H9 (cell line): ENCODE measurements around the gene S1PR5. TPM values are rescaled to one million over a fixed set of nuclear protein-coding genes. Genes with fewer than 3 reads are reported as not detected.
"Not testable (repeated sequence)": the region's sequence is repeated elsewhere in the genome, so short reads cannot be mapped to it uniquely, and the experiment has no call there.

Source experiments
- DNase-seq: peaks from one replicate; pipeline ENCODE4 v3.0.0-alpha.2; 2017
- H2AFZ ChIP-seq: one replicate; pipeline ENCODE4 v1.6.1; 2013; ENCODE audit warnings: mild to moderate bottlenecking, low read length, control low read depth, moderate library complexity
- H2AK5ac ChIP-seq: 2 replicates; pipeline ENCODE4 v1.6.1; 2013; ENCODE audit warnings: low read length, control low read depth, mixed read lengths; ENCODE audit not compliant: insufficient read length
- H2BK120ac ChIP-seq: one replicate; pipeline ENCODE4 v1.6.1; 2013; ENCODE audit warnings: low read depth, mild to moderate bottlenecking, low read length, control low read depth, inconsistent platforms; ENCODE audit not compliant: poor library complexity, severe bottlenecking
- H2BK12ac ChIP-seq: 2 replicates; pipeline ENCODE4 v1.6.1; 2013; ENCODE audit warnings: low read length, control low read depth, mixed read lengths, low read depth; ENCODE audit not compliant: insufficient read length
- H2BK15ac ChIP-seq: 2 replicates; pipeline ENCODE4 v1.6.1; 2013; ENCODE audit warnings: low read depth, low read length, control low read depth
- H2BK20ac ChIP-seq: one replicate; pipeline ENCODE4 v1.6.1; 2013; ENCODE audit warnings: low read depth, mild to moderate bottlenecking, low read length, control low read depth, inconsistent platforms; ENCODE audit not compliant: poor library complexity, severe bottlenecking
- H2BK5ac ChIP-seq: 2 replicates; pipeline ENCODE4 v1.6.1; 2013; ENCODE audit warnings: low read length, control low read depth, mixed read lengths; ENCODE audit not compliant: insufficient read length
- H3K14ac ChIP-seq: 2 replicates; pipeline ENCODE4 v1.6.1; 2013; ENCODE audit warnings: low read length, control low read depth; ENCODE audit not compliant: insufficient read depth
- H3K18ac ChIP-seq: 2 replicates; pipeline ENCODE4 v1.6.1; 2013; ENCODE audit warnings: low read depth, mild to moderate bottlenecking, mixed read lengths, low read length, control low read depth; ENCODE audit not compliant: insufficient read length
- H3K23ac ChIP-seq: 2 replicates; pipeline ENCODE4 v1.6.1; 2013; ENCODE audit warnings: low read length, control low read depth, mixed read lengths, low read depth; ENCODE audit not compliant: insufficient read length
- H3K23me2 ChIP-seq: 2 replicates; pipeline ENCODE4 v1.6.1; 2013; ENCODE audit warnings: low read depth, mild to moderate bottlenecking, mixed read lengths, low read length, control low read depth; ENCODE audit not compliant: insufficient read length, poor library complexity, severe bottlenecking
- H3K27ac ChIP-seq: 2 replicates; pipeline ENCODE4 v1.5.1; 2013; ENCODE audit warnings: low read length, control low read depth, mixed read lengths, low read depth; ENCODE audit not compliant: insufficient read length
- H3K27me3 ChIP-seq: 2 replicates; pipeline ENCODE4 v1.6.1; 2013; ENCODE audit warnings: low read length, control low read depth, inconsistent platforms; ENCODE audit not compliant: insufficient read depth
- H3K4ac ChIP-seq: 2 replicates; pipeline ENCODE4 v1.6.1; 2013; ENCODE audit warnings: low read depth, mild to moderate bottlenecking, control low read depth, inconsistent platforms, low read length, moderate library complexity
- H3K4me1 ChIP-seq: 2 replicates; pipeline ENCODE4 v1.6.1; 2013; ENCODE audit warnings: low read length, control low read depth, inconsistent platforms; ENCODE audit not compliant: insufficient read depth
- H3K4me2 ChIP-seq: 2 replicates; pipeline ENCODE4 v1.6.1; 2013; ENCODE audit warnings: low read length, control low read depth, mixed read lengths; ENCODE audit not compliant: insufficient read length, insufficient read depth
- H3K56ac ChIP-seq: 2 replicates; pipeline ENCODE4 v1.6.1; 2013; ENCODE audit warnings: low read depth, mild to moderate bottlenecking, mixed read lengths, low read length, control low read depth; ENCODE audit not compliant: insufficient read length
- H3K79me1 ChIP-seq: 2 replicates; pipeline ENCODE4 v1.6.1; 2013; ENCODE audit warnings: low read depth, mild to moderate bottlenecking, moderate library complexity, low read length, control low read depth, inconsistent platforms; ENCODE audit not compliant: insufficient read depth, poor library complexity, severe bottlenecking
- H3K79me2 ChIP-seq: 2 replicates; pipeline ENCODE4 v1.6.1; 2013; ENCODE audit warnings: low read length, control low read depth, inconsistent platforms; ENCODE audit not compliant: insufficient read depth
- H3K9ac ChIP-seq: 2 replicates; pipeline ENCODE4 v1.6.1; 2013; ENCODE audit warnings: low read length, control low read depth, mixed read lengths; ENCODE audit not compliant: insufficient read length; ENCODE audit errors: extremely low read depth
- H3K9me3 ChIP-seq: one replicate; pipeline ENCODE4 v1.6.1; 2013; ENCODE audit warnings: low read depth, low read length, inconsistent platforms; ENCODE audit not compliant: control insufficient read depth
- H3T11ph ChIP-seq: one replicate; pipeline ENCODE4 v1.6.1; 2013; ENCODE audit warnings: mild to moderate bottlenecking, low read length, control low read depth, inconsistent platforms
- H4K20me1 ChIP-seq: one replicate; pipeline ENCODE4 v1.6.1; 2013; ENCODE audit not compliant: control insufficient read depth, insufficient read length, insufficient read depth
- H4K5ac ChIP-seq: 2 replicates; pipeline ENCODE4 v1.6.1; 2013; ENCODE audit warnings: low read depth, mild to moderate bottlenecking, mixed read lengths, low read length, control low read depth; ENCODE audit not compliant: insufficient read length
- H4K8ac ChIP-seq: replicated peaks from 2 replicates; pipeline ENCODE4 v1.6.1; 2013; ENCODE audit warnings: low read length, control low read depth, mixed read lengths, low read depth; ENCODE audit not compliant: insufficient read length
- H4K91ac ChIP-seq: 2 replicates; pipeline ENCODE4 v1.6.1; 2013; ENCODE audit warnings: low read depth, mild to moderate bottlenecking, moderate library complexity, mixed read lengths, low read length, control low read depth; ENCODE audit not compliant: insufficient read length
- H3K27ac Mint-ChIP-seq, 3 experiments: 2 replicates in 2 of 3; 3 replicates in 1 of 3; pipeline ENCODE4 v1.8.0; 2020 to 2021; ENCODE audit warnings: mixed read lengths in 3 of 3, mild to moderate bottlenecking in 1 of 3, moderate library complexity in 1 of 3
- H3K27me3 Mint-ChIP-seq: 2 replicates; pipeline ENCODE4 v1.8.0; 2021; ENCODE audit warnings: low read depth, mild to moderate bottlenecking, moderate library complexity, mixed read lengths
- H3K36me3 Mint-ChIP-seq, 3 experiments: 2 replicates in 2 of 3; 3 replicates in 1 of 3; pipeline ENCODE4 v1.8.0; 2020 to 2021; ENCODE audit warnings: low read depth in 3 of 3, mixed read lengths in 3 of 3; ENCODE audit not compliant: insufficient read depth in 1 of 3
- H3K4me1 Mint-ChIP-seq, 2 experiments: 2 replicates each; pipeline ENCODE4 v1.8.0; 2020; ENCODE audit warnings: mixed read lengths in 2 of 2
- H3K4me3 Mint-ChIP-seq, 2 experiments: 2 replicates in 1 of 2; 3 replicates in 1 of 2; pipeline ENCODE4 v1.8.0; 2020 to 2021; ENCODE audit warnings: mild to moderate bottlenecking in 2 of 2, mixed read lengths in 2 of 2, moderate library complexity in 1 of 2
- H3K9me3 Mint-ChIP-seq, 2 experiments: 2 replicates in 1 of 2; 3 replicates in 1 of 2; pipeline ENCODE4 v1.8.0; 2020; ENCODE audit warnings: mild to moderate bottlenecking in 2 of 2, mixed read lengths in 2 of 2, moderate library complexity in 1 of 2
- CTCF ChIP-seq: fragments of 200-600 bp; sonication (generic); conservative IDR thresholded peaks from 3 replicates; pipeline ENCODE4 v1.8.0; 2021; ENCODE audit warnings: antibody characterized with exemption, mild to moderate bottlenecking
- WGBS: extraction: QIAGEN DNeasy Blood & Tissue Kit; methylation state at CpG from one replicate; pipeline ENCODE4 v1.1.7; 2013; ENCODE audit warnings: missing lambda C conversion rate, low lambda C conversion rate, mixed read lengths; ENCODE audit not compliant: insufficient read length; ENCODE audit errors: extremely low coverage; 5-methylcytosine and 5-hydroxymethylcytosine counted together
- total RNA-seq: library from RNA; stranded (reverse); gene quantifications from 2 replicates; pipeline ENCODE4 v1.2.1, GENCODE V29; 2021

The S1PR5 gene
- total RNA-seq, 1 experiment from 2014 or later: 8.1 TPM

DNA sequence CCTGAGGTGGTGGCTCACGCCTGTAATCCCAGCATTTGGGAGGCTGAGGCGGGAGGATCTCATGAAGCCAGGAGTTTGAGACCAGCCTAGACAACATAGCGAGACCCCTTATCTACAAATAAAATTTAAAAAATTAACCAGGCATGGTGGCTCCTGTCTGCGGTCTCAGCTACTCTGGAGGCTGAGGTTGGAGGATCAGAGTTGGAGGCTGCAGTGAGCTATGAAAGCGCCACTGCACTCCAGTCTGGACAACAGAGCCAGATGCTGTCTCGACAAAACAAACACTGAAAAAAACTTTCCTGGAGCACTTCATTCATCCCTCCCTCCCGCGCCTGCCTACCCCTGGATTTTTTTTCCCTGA, 25.8 kb upstream of the S1PR5 start:
- H3K9ac ChIP-seq: no peak overlapping the region
- Mint-ChIP-seq H3K9me3 (no peaks in the 10 kb centered on the region), H3K36me3 (peaks cover 0 to 9% (median 8%) of the 10 kb centered on the region in 3 experiments; a peak in 3 of 7 replicates), H3K27ac (peak overlapping the region in 2 of 3 experiments; percentile 74 to 95; a peak in 4 of 7 replicates), H3K27me3 (peaks cover 8% of the 10 kb centered on the region), H3K4me1 (peaks cover 4 to 12% of the 10 kb centered on the region in 2 experiments), H3K4me3 (peak overlapping the region; percentile 69 to 86)
- no peaks in the 10 kb centered on the region for H4K20me1 ChIP-seq
- no peaks in the 10 kb centered on the region for H3K9me3 ChIP-seq
- H4K8ac ChIP-seq: no peak overlapping the region
- H4K91ac ChIP-seq: no peak overlapping the region
- H3K4me1 ChIP-seq: no peaks in the 10 kb centered on the region
- TF ChIP-seq CTCF: no peak
- no peak overlapping the region for H3K23ac ChIP-seq
- no peak overlapping the region for H3K56ac ChIP-seq
- no peak overlapping the region for H3K4ac ChIP-seq
- no peak overlapping the region for H4K5ac ChIP-seq
- peak overlapping the region; percentile 53 for H3K4me2 ChIP-seq
- H2AK5ac ChIP-seq: no peak overlapping the region
- H2BK20ac ChIP-seq: no peak overlapping the region
- H3K27me3 ChIP-seq: no peaks in the 10 kb centered on the region
- H3K27ac ChIP-seq: no peak overlapping the region
- H3K23me2 ChIP-seq: no peaks in the 10 kb centered on the region
- H3T11ph ChIP-seq: no peak overlapping the region
- no peak overlapping the region for H2AFZ ChIP-seq
- WGBS: no CpG with 5 or more reads among the region's 8 CpGs
- H2BK120ac ChIP-seq: no peak overlapping the region
- DNase-seq: no peak
- no peak overlapping the region for H3K14ac ChIP-seq
- no peak overlapping the region for H3K18ac ChIP-seq
- no peak overlapping the region for H2BK5ac ChIP-seq
- no peak overlapping the region for H2BK15ac ChIP-seq
- H2BK12ac ChIP-seq: no peak overlapping the region
- no peaks in the 10 kb centered on the region for H3K79me1 ChIP-seq
- H3K79me2 ChIP-seq: no peaks in the 10 kb centered on the region

DNA sequence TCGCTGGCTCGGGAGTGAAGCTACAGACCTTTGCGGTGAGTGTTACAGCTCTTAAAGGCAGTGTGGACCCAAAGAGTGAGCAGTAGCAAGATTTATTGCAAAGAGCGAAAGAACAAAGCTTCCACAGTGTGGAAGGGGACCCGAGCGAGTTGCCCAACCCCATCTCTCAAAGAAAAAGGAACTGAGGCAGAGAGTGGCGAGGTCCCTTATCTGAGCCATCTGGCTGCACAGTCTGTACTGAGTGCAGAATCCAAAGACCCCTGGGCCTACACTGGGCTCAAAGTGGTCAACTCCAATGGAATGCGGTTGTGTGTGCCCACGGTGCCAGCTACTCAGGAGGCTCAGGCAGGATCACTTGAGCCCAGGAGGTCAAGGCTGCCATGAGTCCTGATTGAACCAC, 21.8 kb upstream of the S1PR5 start:
- not testable (repeated sequence) for H3K9ac ChIP-seq, H2BK20ac ChIP-seq, H3K79me2 ChIP-seq, H3K4me3 Mint-ChIP-seq, H3K27ac Mint-ChIP-seq, H3K4me1 ChIP-seq, H3K79me1 ChIP-seq, H3T11ph ChIP-seq, H4K8ac ChIP-seq, H2BK120ac ChIP-seq, H3K9me3 Mint-ChIP-seq, H3K9me3 ChIP-seq, DNase-seq, H3K23me2 ChIP-seq, H2BK15ac ChIP-seq, H2AK5ac ChIP-seq, H3K4ac ChIP-seq, H3K4me2 ChIP-seq, H4K91ac ChIP-seq, H3K18ac ChIP-seq, H2BK5ac ChIP-seq, H3K14ac ChIP-seq, H4K20me1 ChIP-seq, H3K23ac ChIP-seq, H3K27me3 ChIP-seq, H4K5ac ChIP-seq, H2BK12ac ChIP-seq, H2AFZ ChIP-seq, H3K27ac ChIP-seq, H3K36me3 Mint-ChIP-seq, H3K56ac ChIP-seq, H3K4me1 Mint-ChIP-seq
- no CpG with 5 or more reads among the region's 9 CpGs for WGBS
- H3K27me3 Mint-ChIP-seq: peaks cover 15% of the 10 kb centered on the region
